Psoas muscle (tissue), 8 donors: ENCODE measurements around the gene COL8A1. TPM values are rescaled to one million over a fixed set of nuclear protein-coding genes. Genes with fewer than 3 reads are reported as not detected.

Experiments used
- ATAC-seq, 4 donors: fragments of 200-7000 bp; cut with Tn5 transposase; one replicate each; pipeline ENCODE4 v1.9.1; 2020; ENCODE audit warnings: moderate library complexity in 3 of 4, mild to moderate bottlenecking in 2 of 4
- DNase-seq, 2 donors: peaks; one replicate each; pipeline ENCODE4 v3.0.0-alpha.2; 2020
- H3K27ac ChIP-seq: fragments of 200-600 bp; one replicate; pipeline ENCODE4 v1.8.0; 2022
- H3K27me3 ChIP-seq, 3 donors: fragments of 200-600 bp in 1 of 3; one replicate each; pipeline versions ENCODE4 v1.6.1 to v1.8.0; 2013 to 2022; ENCODE audit warnings: low read length in 2 of 3, mild to moderate bottlenecking in 2 of 3, moderate library complexity in 1 of 3; ENCODE audit not compliant: insufficient read depth in 3 of 3
- H3K36me3 ChIP-seq, 2 donors: fragments of 200-600 bp in 1 of 2; one replicate each; pipeline versions ENCODE4 v1.6.1 to v1.8.0; 2013 to 2022; ENCODE audit warnings: low read depth in 1 of 2, mild to moderate bottlenecking in 1 of 2, moderate library complexity in 1 of 2; ENCODE audit not compliant: insufficient read depth in 1 of 2
- H3K4me1 ChIP-seq: fragments of 200-600 bp; one replicate; pipeline ENCODE4 v1.8.0; 2022
- H3K4me3 ChIP-seq: fragments of 200-600 bp; one replicate; pipeline ENCODE4 v1.8.0; 2022; ENCODE audit warnings: mild to moderate bottlenecking
- H3K9me3 ChIP-seq: fragments of 200-600 bp; one replicate; pipeline ENCODE4 v1.8.0; 2022
- WGBS, 3 donors: extraction: QIAGEN DNeasy Blood & Tissue Kit; methylation state at CpG; one replicate each; pipeline versions ENCODE4 v1.1.6 to v1.1.7; 2013; 5-methylcytosine and 5-hydroxymethylcytosine counted together
- intact Hi-C, 2 donors: fragments of 100-400 bp; cut with DNase I; formaldehyde crosslinking; loops; one replicate each; pipeline versions ENCODE4 v1.11.0 to v1.14.2; 2022
- polyA plus RNA-seq, 3 donors: library from polyadenylated mRNA; stranded (reverse); fragments of 200-250 nt; gene quantifications; one replicate each; pipeline ENCODE4 v1.2.3, GENCODE V29; 2013
- total RNA-seq, 4 donors: library from RNA; stranded (reverse); fragmentation: NEBNext Ultra II Directional in 2 of 4; extraction: Animal tissue kit (Norgen Biotek cat#: 25700) in 2 of 4; gene quantifications; one replicate each; pipeline versions ENCODE4 v1.2.1 to v1.2.4, GENCODE V29; 2021 to 2023
- TF ChIP-seq, protein P1 (sequence below): fragments of 200-600 bp; IDR thresholded peaks from one replicate; pipeline ENCODE4 v1.8.0; 2022; ENCODE audit warnings: antibody characterized with exemption
- donor health status: healthy with polysubstance abuse.
- donor health status: DM: no; HTN: no; CAD: no; lungs with moderate emphysema.
- donor health status: Bipolar disorder and iron deficiency.
- donor health status: healthy.
- donor health status: DM: yes; HTN: yes; CAD: no.
- donor health status: DM: no; HTN: no; CAD: no.
- donor health status: DM: no; HTN: no; CAD: no.
- donor health status: DM: yes; HTN: yes; CAD: no.

COL8A1 gene
- total and polyA plus RNA-seq, 7 donors, result 1.2 to 11.3 (median 2.3) TPM

DNA sequence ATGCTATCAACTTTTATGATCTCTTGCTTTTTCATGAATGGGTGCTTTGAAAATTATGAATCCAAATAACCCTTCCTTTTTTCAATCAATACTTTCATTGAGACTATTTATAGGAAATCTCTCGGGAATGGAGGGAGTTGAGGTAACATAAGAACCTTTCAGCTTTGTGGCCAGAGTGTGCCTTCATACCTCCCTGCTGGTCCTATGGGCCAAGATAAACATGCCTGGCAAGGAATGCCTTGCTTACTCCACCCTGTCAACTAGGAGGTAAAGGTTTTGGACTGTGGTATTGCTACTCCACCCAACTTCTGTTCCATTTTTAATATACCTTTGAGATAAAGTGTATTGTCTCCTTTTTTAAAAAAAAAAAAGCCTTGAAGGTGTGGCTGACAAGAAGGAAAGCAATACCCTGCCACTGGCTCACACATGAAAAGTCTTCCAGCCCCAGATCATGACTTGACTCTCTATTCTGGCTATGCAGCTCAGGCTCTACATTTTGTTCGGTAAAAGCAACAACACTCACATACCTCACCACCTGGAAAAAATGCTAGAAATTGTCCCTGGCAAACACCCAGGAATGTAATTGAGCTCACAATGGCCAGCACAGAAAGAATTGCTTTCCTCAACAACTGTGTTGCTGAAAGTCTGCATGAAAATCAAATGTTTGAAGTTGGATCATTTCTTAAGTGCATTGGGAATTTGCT is 35.8 kb downstream of the COL8A1 start:
- Histone ChIP-seq H3K9me3 (no peaks in the 10 kb centered on the region), H3K36me3 (no peaks in the 10 kb centered on the region), H3K4me1 (no peaks in the 10 kb centered on the region), H3K27me3 (peaks cover 0 to 3% (median 0%) of the 10 kb centered on the region in 3 donors), H3K27ac (no peak overlapping the region), H3K4me3 (no peak overlapping the region)
- ATAC-seq (no peak), DNase-seq (no peak)
- TF ChIP-seq, protein P1, sequence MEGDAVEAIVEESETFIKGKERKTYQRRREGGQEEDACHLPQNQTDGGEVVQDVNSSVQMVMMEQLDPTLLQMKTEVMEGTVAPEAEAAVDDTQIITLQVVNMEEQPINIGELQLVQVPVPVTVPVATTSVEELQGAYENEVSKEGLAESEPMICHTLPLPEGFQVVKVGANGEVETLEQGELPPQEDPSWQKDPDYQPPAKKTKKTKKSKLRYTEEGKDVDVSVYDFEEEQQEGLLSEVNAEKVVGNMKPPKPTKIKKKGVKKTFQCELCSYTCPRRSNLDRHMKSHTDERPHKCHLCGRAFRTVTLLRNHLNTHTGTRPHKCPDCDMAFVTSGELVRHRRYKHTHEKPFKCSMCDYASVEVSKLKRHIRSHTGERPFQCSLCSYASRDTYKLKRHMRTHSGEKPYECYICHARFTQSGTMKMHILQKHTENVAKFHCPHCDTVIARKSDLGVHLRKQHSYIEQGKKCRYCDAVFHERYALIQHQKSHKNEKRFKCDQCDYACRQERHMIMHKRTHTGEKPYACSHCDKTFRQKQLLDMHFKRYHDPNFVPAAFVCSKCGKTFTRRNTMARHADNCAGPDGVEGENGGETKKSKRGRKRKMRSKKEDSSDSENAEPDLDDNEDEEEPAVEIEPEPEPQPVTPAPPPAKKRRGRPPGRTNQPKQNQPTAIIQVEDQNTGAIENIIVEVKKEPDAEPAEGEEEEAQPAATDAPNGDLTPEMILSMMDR, result no peak
- intact Hi-C loops, result no loop called here
- WGBS, 3 donors, result 15 to 29% (median 24%) methylated on average over 2 of the region's 2 CpGs

DNA sequence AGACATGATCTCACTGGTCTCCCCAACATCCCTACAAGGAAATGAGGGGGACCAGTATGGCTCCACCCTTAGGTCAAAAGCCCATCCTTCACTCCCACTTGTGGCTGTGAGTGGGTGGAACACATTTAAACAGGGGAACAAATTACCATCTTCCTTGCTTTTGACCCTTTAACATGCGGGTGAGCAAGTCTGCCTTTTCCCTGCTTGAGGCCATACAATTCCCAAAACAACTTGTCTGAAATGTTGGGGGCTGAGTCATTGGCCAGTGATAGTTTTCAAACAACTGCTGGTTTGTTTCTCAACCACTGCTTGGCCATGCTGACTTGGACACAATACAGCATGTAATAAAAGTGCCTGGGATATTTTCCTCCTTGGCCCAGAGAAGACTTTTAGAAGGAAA is 39.6 kb downstream of the COL8A1 start:
- DNase-seq (no peak), ATAC-seq (peak; percentile 68 to 95 (median 88))
- Histone ChIP-seq H3K27me3 (peaks cover 0 to 3% (median 0%) of the 10 kb centered on the region in 3 donors), H3K4me1 (no peaks in the 10 kb centered on the region), H3K9me3 (no peaks in the 10 kb centered on the region), H3K27ac (peak overlapping the region; percentile 5), H3K36me3 (no peaks in the 10 kb centered on the region), H3K4me3 (no peak overlapping the region)
- WGBS, 3 donors, result 27 to 79% (median 39%) methylated on average over 1 of the region's 1 CpG
- intact Hi-C loops, result no loop called here
- TF ChIP-seq, protein P1, result no peak

DNA sequence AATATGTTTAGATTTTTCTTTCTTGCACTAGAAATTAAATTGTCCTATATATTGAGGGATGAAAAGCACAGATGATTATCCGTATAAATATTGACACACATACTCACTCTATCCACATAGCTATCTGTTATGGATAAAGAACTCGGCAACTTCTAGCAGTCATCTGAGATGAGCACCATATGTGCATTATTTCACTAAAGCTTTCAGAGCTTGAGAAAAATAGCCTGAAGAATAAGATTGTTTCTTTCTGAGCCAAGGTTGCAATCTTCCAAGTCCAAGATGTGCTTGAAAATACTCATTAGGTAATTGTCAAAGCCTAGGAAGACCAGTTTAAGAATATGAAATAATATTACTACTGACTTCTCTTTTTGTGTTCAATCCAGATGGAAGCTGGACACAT is 40.5 kb downstream of the COL8A1 start:
- peaks cover 0 to 3% (median 0%) of the 10 kb centered on the region in 3 donors for H3K27me3 ChIP-seq
- no peaks in the 10 kb centered on the region for H3K9me3 ChIP-seq
- DNase-seq (no peak), ATAC-seq (no peak)
- TF ChIP-seq, protein P1, result no peak
- H3K4me1 ChIP-seq, result no peaks in the 10 kb centered on the region
- no peaks in the 10 kb centered on the region for H3K36me3 ChIP-seq
- intact Hi-C loops, result no loop called here
- no peak overlapping the region for H3K27ac ChIP-seq
- no peak overlapping the region for H3K4me3 ChIP-seq
- WGBS, 3 donors, result 81 to 82% (median 82%) methylated on average over 2 of the region's 2 CpGs

DNA sequence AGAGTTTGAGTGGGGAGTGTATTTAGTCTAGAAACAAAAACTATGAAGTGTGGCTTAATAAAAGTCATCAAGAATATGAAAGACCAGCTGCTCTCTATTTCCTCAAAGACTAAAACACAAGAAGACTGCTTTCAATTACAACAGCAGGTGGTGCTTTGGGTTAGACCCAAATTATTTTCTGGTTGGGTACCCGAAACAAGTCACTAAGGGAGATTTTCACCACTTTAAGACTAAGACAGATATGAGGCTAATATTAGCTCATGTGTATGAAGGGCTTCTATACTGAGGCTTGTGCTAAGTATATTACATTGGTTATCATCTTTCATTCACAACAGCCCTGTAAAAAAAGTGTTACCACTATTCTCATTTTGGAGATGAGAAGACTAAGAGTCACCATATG is 43.1 kb downstream of the COL8A1 start:
- WGBS, 3 donors, result 19 to 44% (median 27%) methylated on average over 1 of the region's 1 CpG
- intact Hi-C loops, result loop anchor here in 1 of 2 donors (10.0 kb wide), 1 partner anchor 47 kb away; the partner anchor contains the start of gene COL8A1
- no peaks in the 10 kb centered on the region for H3K4me1 ChIP-seq
- H3K4me3 ChIP-seq, result no peak overlapping the region
- TF ChIP-seq, protein P1, result no peak
- no peak overlapping the region for H3K27ac ChIP-seq
- no peak for DNase-seq
- no peaks in the 10 kb centered on the region for H3K27me3 ChIP-seq
- ATAC-seq, result no peak
- no peaks in the 10 kb centered on the region for H3K36me3 ChIP-seq
- no peaks in the 10 kb centered on the region for H3K9me3 ChIP-seq
